Measurements from ENCODE around the gene UPK1B.

The UPK1B gene

DNA sequence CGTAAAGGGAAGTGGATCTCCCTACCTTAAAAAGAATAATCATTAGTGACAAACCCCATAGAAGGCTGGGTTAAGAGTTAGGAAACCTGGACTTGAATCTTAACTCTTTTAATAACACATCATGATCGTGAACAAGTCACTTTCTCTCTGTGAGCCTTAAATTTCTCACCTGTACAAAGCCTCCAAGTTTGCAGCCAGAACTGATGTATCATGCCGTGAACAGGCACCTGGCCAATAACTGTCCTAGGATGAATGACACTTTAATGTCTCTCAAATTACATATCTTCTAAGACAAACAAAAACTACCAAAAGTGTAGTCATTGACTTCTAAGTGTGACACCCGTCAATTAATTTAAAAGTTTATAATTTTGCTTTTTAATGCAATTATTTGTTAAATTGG lies 3.9 kb downstream of the UPK1B start:
- FAIRE-seq: no peak

- no peak for FAIRE-seq
Observed at GRCh38 chr3:119181765-119182164, 8.4 kb downstream of the UPK1B start.

DNA sequence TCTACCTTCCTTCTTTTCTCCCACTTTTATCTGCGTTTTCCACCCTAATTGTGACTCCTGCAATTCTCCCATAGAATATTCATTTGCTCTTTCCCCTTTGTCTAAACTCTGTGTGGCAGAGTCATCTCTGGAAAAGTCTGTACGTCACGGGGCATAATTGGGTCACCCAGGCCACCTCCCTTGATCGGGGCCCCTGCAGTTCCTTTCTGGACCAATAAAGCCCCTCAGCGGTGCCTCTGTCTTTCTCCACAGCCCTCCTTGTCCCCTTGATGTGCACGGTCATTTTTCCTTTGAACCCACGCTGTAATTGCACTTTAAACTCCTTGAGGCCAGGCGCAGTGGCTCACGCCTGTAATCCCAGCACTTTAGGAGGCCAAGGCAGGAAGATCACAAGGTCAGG lies 10.7 kb downstream of the UPK1B start:
- FAIRE-seq: no peak

- FAIRE-seq: no peak
Observed at GRCh38 chr3:119184796-119185570, 11.6 kb downstream of the UPK1B start.

- FAIRE-seq: no peak
Observed at GRCh38 chr3:119187266-119187665, 13.9 kb downstream of the UPK1B start.

DNA sequence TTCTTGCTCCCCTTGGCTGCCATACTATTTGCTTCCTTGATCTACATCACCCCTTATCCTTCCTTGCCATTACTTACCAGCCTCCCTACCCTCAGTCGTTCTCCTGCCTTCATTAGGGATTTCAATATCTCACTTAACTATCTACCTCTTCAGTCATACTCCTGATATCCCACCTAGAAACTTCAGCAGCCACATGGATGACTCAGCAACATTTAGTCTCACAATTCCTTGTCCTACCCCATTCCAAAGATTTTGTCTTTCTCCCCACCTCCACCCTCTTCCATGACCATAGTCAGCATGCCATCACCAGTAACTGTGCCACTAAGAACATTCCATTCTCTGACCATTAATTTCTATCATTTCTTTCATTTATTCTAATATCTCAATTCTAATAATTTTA lies 18.4 kb downstream of the UPK1B start:
- FAIRE-seq: no peak

DNA sequence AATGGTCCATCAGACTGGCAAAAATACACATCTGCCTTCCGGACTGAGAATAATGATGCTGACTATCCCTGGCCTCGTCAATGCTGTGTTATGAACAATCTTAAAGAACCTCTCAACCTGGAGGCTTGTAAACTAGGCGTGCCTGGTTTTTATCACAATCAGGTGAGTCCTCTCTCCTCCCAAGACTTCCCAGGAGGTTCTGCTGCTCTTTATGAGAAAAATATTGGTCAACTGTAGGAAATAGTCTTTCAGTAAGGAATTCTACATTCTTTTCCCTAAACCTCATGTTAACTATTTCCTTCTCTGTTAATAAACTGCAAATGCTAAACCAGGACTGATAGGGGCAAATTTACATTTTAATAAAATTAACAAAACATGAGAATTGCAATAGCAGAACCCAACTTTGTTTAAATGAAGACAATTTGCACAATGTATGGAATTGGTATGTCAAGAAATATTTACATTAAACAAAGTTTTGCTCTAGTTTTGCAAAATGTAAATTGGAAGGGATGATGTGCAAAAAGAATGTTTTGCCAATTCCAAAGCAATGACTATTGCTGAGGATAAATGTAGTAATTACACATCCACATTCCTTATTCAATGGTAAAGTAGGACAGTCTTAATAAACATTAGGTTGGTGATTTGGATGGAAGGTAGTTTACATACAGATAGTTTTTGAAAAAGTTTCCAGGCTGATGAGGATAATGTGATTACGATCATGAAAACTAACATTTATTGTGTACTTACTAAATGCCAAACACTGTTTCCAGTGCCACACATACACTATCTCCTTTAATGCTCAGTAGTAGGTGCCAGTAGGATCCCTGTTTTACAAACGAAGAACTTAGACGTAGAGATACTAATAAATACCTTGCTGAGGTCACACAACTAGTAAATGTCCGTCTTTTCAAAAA lies 21.1 kb downstream of the UPK1B start:
- no peak for FAIRE-seq

- FAIRE-seq: no peak
Observed at GRCh38 chr3:119195151-119195476, 21.7 kb downstream of the UPK1B start.

GRCh38 chr3:119195911-119196310 lies 22.5 kb downstream of the UPK1B start:
- FAIRE-seq: no peak

GRCh38 chr3:119205209-119205608 lies 31.8 kb downstream of the UPK1B start:
- FAIRE-seq: no peak

GRCh38 chr3:119205685-119206084 lies 32.3 kb downstream of the UPK1B start:
- no peak for FAIRE-seq

DNA sequence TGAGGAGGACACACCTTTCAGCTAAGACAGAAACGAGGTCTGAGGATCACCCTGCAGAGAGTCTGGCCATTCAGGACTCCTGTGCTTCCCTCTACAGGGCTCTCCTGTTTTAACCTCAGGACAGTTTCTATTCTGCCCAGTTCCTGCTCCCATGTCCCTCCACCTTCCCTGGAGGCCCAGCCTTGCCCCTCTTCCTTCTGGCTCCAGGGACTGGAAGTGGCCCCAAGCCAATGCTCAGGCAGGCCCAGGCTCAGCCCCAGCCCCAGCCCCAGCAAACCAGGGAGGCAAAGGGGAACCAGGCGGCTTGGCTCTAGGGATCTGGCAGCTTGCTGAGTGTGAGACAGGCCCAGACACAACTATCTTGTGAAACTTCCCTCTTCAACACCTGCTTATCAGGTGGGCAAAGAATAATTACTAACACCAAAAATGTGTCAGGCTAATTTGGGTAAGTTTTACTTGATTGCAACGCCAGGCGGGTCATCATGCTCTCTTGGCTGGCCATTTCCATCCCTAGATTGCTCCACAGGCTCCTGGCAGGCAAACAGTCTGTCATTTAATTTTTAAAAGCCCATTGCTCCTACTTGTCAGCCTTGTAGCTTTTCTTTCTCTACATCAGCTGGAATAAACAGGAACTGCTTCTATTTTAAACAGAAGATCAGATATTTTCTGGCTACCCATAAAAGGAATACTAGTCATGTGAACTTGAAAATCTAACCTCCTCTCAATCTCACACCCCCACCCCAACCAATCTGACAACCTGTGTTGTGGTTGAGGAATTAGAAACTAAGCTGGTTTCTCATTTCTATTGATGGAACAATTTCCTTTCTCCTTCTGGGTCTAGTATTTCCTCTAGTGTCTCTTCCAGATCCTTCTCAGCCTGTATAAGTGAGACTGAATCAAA lies 33.5 kb downstream of the UPK1B start:
- FAIRE-seq: no peak

GRCh38 chr3:119207512-119207875 lies 34.1 kb downstream of the UPK1B start:
- no peak for FAIRE-seq

DNA sequence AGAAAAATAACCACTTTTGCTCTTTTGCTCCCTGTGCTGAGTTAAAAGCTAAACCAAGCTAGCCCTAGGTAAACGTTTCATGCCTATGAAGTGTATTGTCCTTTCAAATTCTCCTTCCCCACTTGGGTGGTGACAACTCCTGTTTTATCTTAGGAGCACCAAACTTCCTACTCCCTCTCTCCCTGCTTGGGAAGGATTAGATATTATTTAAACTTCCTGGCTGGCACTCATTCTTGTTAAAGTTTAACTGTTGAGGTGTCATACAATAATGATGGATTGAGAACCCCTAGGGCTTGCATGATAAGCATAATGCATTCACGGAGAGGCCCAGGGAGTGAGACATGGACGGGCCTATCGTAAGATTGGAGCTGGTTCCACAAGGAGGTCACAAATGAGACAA lies 37.8 kb downstream of the UPK1B start:
- FAIRE-seq: no peak

- no peak for FAIRE-seq
Observed at GRCh38 chr3:119211803-119212202, 38.4 kb downstream of the UPK1B start.

GRCh38 chr3:119219069-119219468 lies 45.7 kb downstream of the UPK1B start:
- FAIRE-seq: no peak

DNA sequence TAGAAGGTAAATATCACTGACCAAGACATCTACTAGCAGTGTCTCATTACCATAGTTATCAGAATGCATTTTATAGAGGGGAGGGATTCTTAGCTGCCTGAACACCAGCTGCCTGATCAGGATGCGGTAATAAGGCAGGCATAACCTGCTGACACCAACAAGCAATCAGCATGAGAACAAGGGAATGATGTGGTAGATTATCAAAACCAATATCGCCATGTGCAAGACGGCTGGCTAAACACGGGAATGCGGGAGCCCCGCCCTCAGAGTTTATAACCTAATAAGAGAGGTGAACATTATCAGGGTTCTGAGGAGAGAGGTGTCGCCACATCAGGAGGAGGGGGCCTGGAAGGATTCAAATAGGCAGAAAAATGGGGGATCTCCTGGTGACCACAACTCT lies 46.8 kb downstream of the UPK1B start:
- FAIRE-seq: no peak

- FAIRE-seq: no peak
Observed at GRCh38 chr3:119220970-119221667, 47.7 kb downstream of the UPK1B start.

- no peak for FAIRE-seq
Observed at GRCh38 chr3:119221779-119222320, 48.5 kb downstream of the UPK1B start.

DNA sequence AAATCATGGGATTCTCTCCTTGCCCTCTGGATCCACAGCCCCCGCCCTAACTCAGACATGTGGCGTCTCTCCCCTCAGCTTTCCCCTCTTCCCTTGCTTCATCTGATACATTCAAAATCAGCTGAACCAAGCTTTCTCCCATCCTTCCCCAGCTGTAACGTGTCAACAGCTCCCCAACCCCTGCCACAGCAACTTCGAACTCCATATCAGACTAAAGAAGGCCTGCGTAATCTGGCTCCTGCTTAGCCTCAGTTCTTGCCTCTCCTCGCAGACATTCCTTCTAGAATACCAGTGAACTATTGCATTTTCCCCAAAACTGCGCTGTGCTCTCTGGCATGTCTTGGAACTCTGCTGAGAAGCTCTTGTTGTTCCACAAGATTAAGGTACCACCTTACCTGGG lies 49.0 kb downstream of the UPK1B start:
- FAIRE-seq: no peak

- no peak for FAIRE-seq
Observed at GRCh38 chr3:119223511-119223910, 50.1 kb downstream of the UPK1B start.

GRCh38 chr3:119225121-119225520 lies 51.7 kb downstream of the UPK1B start:
- FAIRE-seq: no peak
